ENCODE data around the gene TIMD4. TPM values are rescaled to one million over a fixed set of nuclear protein-coding genes. Genes with fewer than 3 reads are reported as not detected.

The TIMD4 gene
- total RNA-seq, result not detected in 2 replicates

GRCh38 chr5:156963125-156963524 lies at the start of gene TIMD4:
Gene TIMD4 (minus strand): TSS chr5:156963226. CDS start chr5:156963198, 28 bp downstream.

Other genes starting within 250 kb of the TIMD4 start
- gene PPP1R2B, start 112.9 kb downstream of the TIMD4 start, total RNA-seq, result under 0.01 and 0.12 TPM in 2 replicates
- gene HAVCR1, start 95.9 kb upstream of the TIMD4 start, total RNA-seq, result not detected in 2 replicates
- 0.16 and 0.36 TPM in 2 replicates for gene HAVCR2, start 145.8 kb upstream of the TIMD4 start, total RNA-seq
- gene MED7, start 179.6 kb upstream of the TIMD4 start, total RNA-seq, result 7.8 and 8.3 TPM in 2 replicates
- not detected in 2 replicates for gene GARIN3, start 203.0 kb upstream of the TIMD4 start, total RNA-seq
- not detected in 2 replicates for gene ITK, start 217.6 kb upstream of the TIMD4 start, total RNA-seq

Measured in hair follicle dermal papilla cell (primary cell).